Upper lobe of left lung (tissue), 4 donors: ENCODE results near the gene TTLL8.

Experiments used
- EP300 ChIP-seq, 4 donors: sonication (generic); formaldehyde crosslinking; IDR thresholded peaks; one replicate each; pipeline ENCODE4 v1.5.1; 2017; ENCODE audit warnings: antibody characterized with exemption in 4 of 4, control low read depth in 2 of 4
- POLR2A ChIP-seq, 4 donors: fragments of 450-650 bp; IDR thresholded peaks; one replicate each; pipeline ENCODE4 v1.5.1; 2016 to 2017; ENCODE audit warnings: antibody characterized with exemption in 4 of 4, mild to moderate bottlenecking in 2 of 4

GRCh38 chr22:50001388-50002231, 56.5 kb downstream of the TTLL8 start:
- TF ChIP-seq POLR2A (IDR thresholded peaks at IDR 0.05) (no peak), EP300 (IDR thresholded peaks at IDR 0.05) (no peak)
